ENCODE data around the gene EMC10.

EMC10 gene

GRCh38 chr19:50498219-50499056, 22.1 kb downstream of the EMC10 start:
- no peak overlapping the region for H3K27ac ChIP-seq
- no peak overlapping the region for H3K9ac ChIP-seq
- H2AFZ ChIP-seq (ENCODE audit: low read depth) = no peak overlapping the region
- H4K20me1 ChIP-seq (ENCODE audit: insufficient read depth) = no peaks in the 10 kb centered on the region
- H3K36me3 ChIP-seq (ENCODE audit: insufficient read depth) = no peaks in the 10 kb centered on the region
- no peaks in the 10 kb centered on the region for H3K79me2 ChIP-seq (ENCODE audit: insufficient read depth, low read depth)
- no peaks in the 10 kb centered on the region for H3K27me3 ChIP-seq (ENCODE audit: insufficient read depth, low read depth)
- no peak overlapping the region for H3K4me2 ChIP-seq
- H3K4me1 ChIP-seq (ENCODE audit: low read depth, poor library complexity, severe bottlenecking) = no peaks in the 10 kb centered on the region
- TF ChIP-seq, protein P1, sequence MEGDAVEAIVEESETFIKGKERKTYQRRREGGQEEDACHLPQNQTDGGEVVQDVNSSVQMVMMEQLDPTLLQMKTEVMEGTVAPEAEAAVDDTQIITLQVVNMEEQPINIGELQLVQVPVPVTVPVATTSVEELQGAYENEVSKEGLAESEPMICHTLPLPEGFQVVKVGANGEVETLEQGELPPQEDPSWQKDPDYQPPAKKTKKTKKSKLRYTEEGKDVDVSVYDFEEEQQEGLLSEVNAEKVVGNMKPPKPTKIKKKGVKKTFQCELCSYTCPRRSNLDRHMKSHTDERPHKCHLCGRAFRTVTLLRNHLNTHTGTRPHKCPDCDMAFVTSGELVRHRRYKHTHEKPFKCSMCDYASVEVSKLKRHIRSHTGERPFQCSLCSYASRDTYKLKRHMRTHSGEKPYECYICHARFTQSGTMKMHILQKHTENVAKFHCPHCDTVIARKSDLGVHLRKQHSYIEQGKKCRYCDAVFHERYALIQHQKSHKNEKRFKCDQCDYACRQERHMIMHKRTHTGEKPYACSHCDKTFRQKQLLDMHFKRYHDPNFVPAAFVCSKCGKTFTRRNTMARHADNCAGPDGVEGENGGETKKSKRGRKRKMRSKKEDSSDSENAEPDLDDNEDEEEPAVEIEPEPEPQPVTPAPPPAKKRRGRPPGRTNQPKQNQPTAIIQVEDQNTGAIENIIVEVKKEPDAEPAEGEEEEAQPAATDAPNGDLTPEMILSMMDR (conservative IDR thresholded peaks at IDR 0.05; ENCODE audit: low read depth, low read length) = no peak
- H3K4me3 ChIP-seq (IDR thresholded peaks at IDR 0.05; ENCODE audit: insufficient read depth, low read depth, low read length) = no peak overlapping the region

DNA sequence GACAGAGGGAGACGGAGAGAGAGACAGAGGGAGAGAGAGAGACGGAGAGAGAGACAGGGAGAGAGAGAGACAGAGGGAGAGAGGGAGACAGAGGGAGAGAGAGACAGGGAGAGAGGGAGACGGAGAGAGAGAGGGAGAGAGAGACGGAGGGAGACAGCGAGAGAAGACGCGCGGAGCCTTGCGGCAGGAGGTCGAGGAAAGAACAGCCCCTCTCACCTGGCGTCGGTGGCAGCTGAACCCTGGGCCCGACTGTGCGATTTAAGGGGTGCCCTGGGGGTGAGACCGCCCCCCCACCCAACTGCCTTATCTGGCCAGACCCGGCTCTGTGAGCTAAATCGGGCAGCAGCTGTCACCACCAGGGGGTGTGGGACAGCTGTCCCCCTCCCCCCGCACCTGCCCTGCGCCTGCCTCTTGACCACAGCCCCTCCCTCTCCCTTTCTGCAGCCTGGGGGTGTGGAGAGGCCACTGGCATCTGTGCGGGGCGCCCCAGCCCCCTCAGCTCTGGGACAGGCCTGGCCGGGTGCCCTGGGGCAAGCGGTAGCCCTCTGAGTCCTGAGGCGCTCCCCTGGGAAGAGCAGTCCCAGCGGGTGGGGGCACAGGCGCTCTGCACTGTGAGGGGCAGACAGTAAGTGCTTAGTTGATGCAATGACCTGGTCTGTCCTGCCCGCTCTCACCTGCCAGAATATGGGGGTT, 23.9 kb downstream of the EMC10 start:
- Histone ChIP-seq H4K20me1 (ENCODE audit: insufficient read depth) (no peaks in the 10 kb centered on the region), H3K79me2 (ENCODE audit: insufficient read depth, low read depth) (no peaks in the 10 kb centered on the region), H3K4me1 (ENCODE audit: low read depth, poor library complexity, severe bottlenecking) (no peaks in the 10 kb centered on the region), H3K4me3 (IDR thresholded peaks at IDR 0.05; ENCODE audit: insufficient read depth, low read depth, low read length) (no peak overlapping the region), H3K36me3 (ENCODE audit: insufficient read depth) (no peaks in the 10 kb centered on the region), H3K4me2 (no peak overlapping the region), H3K27ac (no peak overlapping the region), H2AFZ (ENCODE audit: low read depth) (no peak overlapping the region), H3K27me3 (ENCODE audit: insufficient read depth, low read depth) (no peaks in the 10 kb centered on the region), H3K9ac (no peak overlapping the region)
- TF ChIP-seq, protein P1 (conservative IDR thresholded peaks at IDR 0.05; ENCODE audit: low read depth, low read length) = no peak

DNA sequence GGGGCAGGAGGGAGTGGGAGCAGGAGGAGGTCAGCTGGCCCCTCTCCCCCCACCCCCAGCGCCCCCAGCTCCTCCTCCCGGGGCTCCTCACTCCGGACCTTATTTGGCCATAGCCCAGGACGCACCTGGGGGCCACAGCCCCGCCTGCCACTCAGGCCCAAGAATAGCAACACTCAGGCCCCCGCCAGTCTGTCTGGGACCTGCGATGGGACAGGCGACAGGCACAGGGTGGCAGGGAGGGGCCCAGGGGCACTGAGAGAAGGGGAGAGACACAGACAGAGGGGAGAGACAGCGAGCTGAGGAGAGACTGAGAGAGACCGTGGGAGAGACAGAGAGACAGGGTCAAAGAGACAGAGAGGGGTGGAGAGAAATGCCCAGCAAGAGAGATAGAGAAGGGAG, 24.4 kb downstream of the EMC10 start:
- Histone ChIP-seq H3K4me3 (IDR thresholded peaks at IDR 0.05; ENCODE audit: insufficient read depth, low read depth, low read length) (no peak overlapping the region), H3K9ac (no peak overlapping the region)

DNA sequence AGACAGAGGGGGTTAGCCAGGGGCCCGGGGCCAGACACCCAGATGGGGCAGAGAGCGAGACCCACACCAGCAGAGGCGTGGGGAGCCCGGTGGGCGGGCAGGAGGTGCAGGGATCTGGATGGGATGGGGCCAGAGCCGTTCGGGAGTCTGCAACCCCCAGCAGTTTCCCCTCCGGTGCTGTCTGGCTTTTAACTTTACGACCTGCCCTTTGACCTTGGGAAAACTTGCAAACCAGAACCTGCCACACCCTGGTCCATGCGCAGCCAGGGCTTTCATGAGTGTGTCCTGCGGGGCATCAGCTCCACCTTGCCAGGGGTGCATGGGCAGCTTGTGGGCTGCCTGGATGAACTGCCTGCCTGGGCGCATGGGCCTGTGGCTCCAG, 24.9 kb downstream of the EMC10 start:
- Histone ChIP-seq H3K4me1 (ENCODE audit: low read depth, poor library complexity, severe bottlenecking) (no peaks in the 10 kb centered on the region), H3K4me3 (IDR thresholded peaks at IDR 0.05; ENCODE audit: insufficient read depth, low read depth, low read length) (no peak overlapping the region)
- TF ChIP-seq, protein P1 (conservative IDR thresholded peaks at IDR 0.05; ENCODE audit: low read depth, low read length) = no peak

More for the DNA sequence above, 24.4 kb downstream of the EMC10 start:
- H3K4me2 ChIP-seq = no peak overlapping the region
- no peak overlapping the region for H2AFZ ChIP-seq (ENCODE audit: low read depth)
- H3K36me3 ChIP-seq (ENCODE audit: insufficient read depth) = no peaks in the 10 kb centered on the region
- TF ChIP-seq, protein P1 (conservative IDR thresholded peaks at IDR 0.05; ENCODE audit: low read depth, low read length) = no peak
- H3K4me1 ChIP-seq (ENCODE audit: low read depth, poor library complexity, severe bottlenecking) = no peaks in the 10 kb centered on the region
- no peaks in the 10 kb centered on the region for H3K79me2 ChIP-seq (ENCODE audit: insufficient read depth, low read depth)
- no peaks in the 10 kb centered on the region for H4K20me1 ChIP-seq (ENCODE audit: insufficient read depth)
- H3K27ac ChIP-seq = no peak overlapping the region
- no peaks in the 10 kb centered on the region for H3K27me3 ChIP-seq (ENCODE audit: insufficient read depth, low read depth)

More for the DNA sequence above, 24.9 kb downstream of the EMC10 start:
- Histone ChIP-seq H3K9ac (no peak overlapping the region), H4K20me1 (ENCODE audit: insufficient read depth) (no peaks in the 10 kb centered on the region), H3K36me3 (ENCODE audit: insufficient read depth) (no peaks in the 10 kb centered on the region), H3K79me2 (ENCODE audit: insufficient read depth, low read depth) (no peaks in the 10 kb centered on the region), H3K27ac (no peak overlapping the region), H3K4me2 (no peak overlapping the region), H2AFZ (ENCODE audit: low read depth) (no peak overlapping the region), H3K27me3 (ENCODE audit: insufficient read depth, low read depth) (no peaks in the 10 kb centered on the region)

All from KMS-11 (cell line).